Adrenal gland (tissue), 5 donors: ENCODE measurements around the gene VIT.

ENCODE experiments used
- CTCF ChIP-seq, 6 experiments: fragments of 450-650 bp in 4 of 6; fragments of 200-600 bp in 2 of 6; sonication (generic) in 1 of 6; IDR thresholded peaks; 1 replicate in 5 of 6; 2 replicates in 1 of 6; pipeline versions ENCODE4 v1.5.1 to v1.8.0; 2016 to 2021; ENCODE audit warnings: antibody characterized with exemption in 6 of 6, mild to moderate bottlenecking in 2 of 6, moderate library complexity in 1 of 6
- POLR2A ChIP-seq, 2 donors: fragments of 450-650 bp; IDR thresholded peaks; one replicate each; pipeline ENCODE4 v1.6.1; 2017; ENCODE audit warnings: antibody characterized with exemption in 2 of 2, mild to moderate bottlenecking in 2 of 2, moderate library complexity in 1 of 2
- donor health status: DM: no; HTN: no; CAD: no.

DNA sequence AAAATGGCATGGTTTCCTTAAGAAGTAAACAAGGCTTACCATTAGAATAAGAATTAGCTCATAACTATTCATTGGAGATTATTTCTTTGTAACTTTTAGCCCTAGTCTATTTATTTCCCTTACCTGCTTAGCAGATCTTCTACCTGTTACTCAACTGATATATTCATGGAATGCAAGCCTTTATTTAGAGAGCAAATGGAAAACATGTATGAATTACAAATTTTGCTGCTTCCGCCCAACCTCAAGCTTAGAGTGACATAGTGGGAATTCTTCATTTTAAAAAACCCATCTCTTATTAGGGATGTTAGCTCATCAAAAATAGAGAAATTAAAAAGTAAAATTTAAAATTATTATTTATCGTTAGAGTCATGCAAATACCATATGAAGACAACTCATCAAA is 158.9 kb downstream of the VIT start:
- no peak for TF ChIP-seq CTCF (IDR thresholded peaks at IDR 0.05)
- TF ChIP-seq POLR2A (IDR thresholded peaks at IDR 0.05), result no peak
